Measurements from ENCODE around the gene TMEM192.
"Not testable (repeated sequence)": the region's sequence is repeated elsewhere in the genome, so short reads cannot be mapped to it uniquely, and the experiment has no call there.

TMEM192 gene

GRCh38 chr4:165058666-165059065 is 54.0 kb downstream of the TMEM192 start:
- Histone ChIP-seq H3K4me3 (ENCODE audit: low read depth, low read length) (no peak overlapping the region), H3K27ac (ENCODE audit: low read depth, low read length) (no peak overlapping the region), H2AFZ (ENCODE audit: low read length, unreplicated experiment) (no peak overlapping the region), H3K4me1 (ENCODE audit: control insufficient read depth, insufficient read depth, low read length, unreplicated experiment) (no peaks in the 10 kb centered on the region), H3K27me3 (ENCODE audit: insufficient read depth, low read length) (no peaks in the 10 kb centered on the region), H3K79me2 (ENCODE audit: control insufficient read depth, insufficient read depth, low read length, unreplicated experiment) (no peaks in the 10 kb centered on the region), H3K36me3 (ENCODE audit: insufficient read depth, low read length) (no peaks in the 10 kb centered on the region)

GRCh38 chr4:165055601-165056000 is 57.1 kb downstream of the TMEM192 start:
- no peak overlapping the region for H3K4me3 ChIP-seq (ENCODE audit: low read depth, low read length)
- no peak overlapping the region for H3K27ac ChIP-seq (ENCODE audit: low read depth, low read length)
- H3K27me3 ChIP-seq (ENCODE audit: insufficient read depth, low read length), result peaks cover 2% of the 10 kb centered on the region; the same call in 1 of the 2 replicates
- no peaks in the 10 kb centered on the region for H3K36me3 ChIP-seq (ENCODE audit: insufficient read depth, low read length)
- H3K4me1 ChIP-seq (ENCODE audit: control insufficient read depth, insufficient read depth, low read length, unreplicated experiment), result no peaks in the 10 kb centered on the region
- H2AFZ ChIP-seq (ENCODE audit: low read length, unreplicated experiment), result no peak overlapping the region
- no peaks in the 10 kb centered on the region for H3K79me2 ChIP-seq (ENCODE audit: control insufficient read depth, insufficient read depth, low read length, unreplicated experiment)

GRCh38 chr4:165053645-165054044 is 59.0 kb downstream of the TMEM192 start, which contains the start of gene TRIM75:
TSS of gene TRIM75 (plus strand) at chr4:165053866. CDS start at chr4:165059148, 5,282 bp downstream.
- Histone ChIP-seq H2AFZ (ENCODE audit: low read length, unreplicated experiment) (no peak within 1 kb of the TSS), H3K4me1 (ENCODE audit: control insufficient read depth, insufficient read depth, low read length, unreplicated experiment) (no peaks in the 10 kb centered on the region), H3K27me3 (ENCODE audit: insufficient read depth, low read length) (peaks cover 2% of the 10 kb centered on the region; the same call in 1 of the 2 replicates), H3K36me3 (ENCODE audit: insufficient read depth, low read length) (no peaks in the 10 kb centered on the region), H3K27ac (ENCODE audit: low read depth, low read length) (no peak within 1 kb of the TSS), H3K4me3 (ENCODE audit: low read depth, low read length) (no peak within 1 kb of the TSS), H3K79me2 (ENCODE audit: control insufficient read depth, insufficient read depth, low read length, unreplicated experiment) (no peaks in the 10 kb centered on the region)

- Histone ChIP-seq H3K36me3 (ENCODE audit: insufficient read depth, low read length) (no peaks in the 10 kb centered on the region), H3K27ac (ENCODE audit: low read depth, low read length) (no peak overlapping the region), H2AFZ (ENCODE audit: low read length, unreplicated experiment) (no peak overlapping the region)
These were observed 60.0 kb downstream of the TMEM192 start for GRCh38 chr4:165052627-165053026.

GRCh38 chr4:165048170-165048569 is 64.5 kb downstream of the TMEM192 start:
- Histone ChIP-seq H3K4me3 (ENCODE audit: low read depth, low read length) (no peak overlapping the region), H3K36me3 (ENCODE audit: insufficient read depth, low read length) (no peaks in the 10 kb centered on the region), H3K79me2 (ENCODE audit: control insufficient read depth, insufficient read depth, low read length, unreplicated experiment) (no peaks in the 10 kb centered on the region), H2AFZ (ENCODE audit: low read length, unreplicated experiment) (no peak overlapping the region), H3K4me1 (ENCODE audit: control insufficient read depth, insufficient read depth, low read length, unreplicated experiment) (no peaks in the 10 kb centered on the region), H3K27me3 (ENCODE audit: insufficient read depth, low read length) (peaks cover 9% of the 10 kb centered on the region), H3K27ac (ENCODE audit: low read depth, low read length) (no peak overlapping the region)

More at GRCh38 chr4:165052627-165053026, 60.0 kb downstream of the TMEM192 start:
- H3K27me3 ChIP-seq (ENCODE audit: insufficient read depth, low read length), result peaks cover 2% of the 10 kb centered on the region; the same call in 1 of the 2 replicates
- no peaks in the 10 kb centered on the region for H3K79me2 ChIP-seq (ENCODE audit: control insufficient read depth, insufficient read depth, low read length, unreplicated experiment)
- H3K4me3 ChIP-seq (ENCODE audit: low read depth, low read length), result no peak overlapping the region
- H3K4me1 ChIP-seq (ENCODE audit: control insufficient read depth, insufficient read depth, low read length, unreplicated experiment), result no peaks in the 10 kb centered on the region

- H3K4me1 ChIP-seq (ENCODE audit: control insufficient read depth, insufficient read depth, low read length, unreplicated experiment), result no peaks in the 10 kb centered on the region
- no peak within 1 kb of the TSS for H3K4me3 ChIP-seq (ENCODE audit: low read depth, low read length)
- no peaks in the 10 kb centered on the region for H3K27me3 ChIP-seq (ENCODE audit: insufficient read depth, low read length)
- no peaks in the 10 kb centered on the region for H3K79me2 ChIP-seq (ENCODE audit: control insufficient read depth, insufficient read depth, low read length, unreplicated experiment)
- no peak within 1 kb of the TSS for H2AFZ ChIP-seq (ENCODE audit: low read length, unreplicated experiment)
- no peaks in the 10 kb centered on the region for H3K36me3 ChIP-seq (ENCODE audit: insufficient read depth, low read length)
- H3K27ac ChIP-seq (ENCODE audit: low read depth, low read length), result no peak within 1 kb of the TSS
These were observed 81.0 kb downstream of the TMEM192 start, which contains the start of gene TRIM60 for GRCh38 chr4:165031436-165032211. TSS of gene TRIM60 (plus strand) at chr4:165031999. CDS start at chr4:165040073, 8,074 bp downstream.

GRCh38 chr4:165027762-165028402 is 84.8 kb downstream of the TMEM192 start:
- Histone ChIP-seq H3K27ac (ENCODE audit: low read depth, low read length) (no peak overlapping the region), H3K36me3 (ENCODE audit: insufficient read depth, low read length) (no peaks in the 10 kb centered on the region), H3K27me3 (ENCODE audit: insufficient read depth, low read length) (no peaks in the 10 kb centered on the region), H3K4me3 (ENCODE audit: low read depth, low read length) (no peak overlapping the region), H3K4me1 (ENCODE audit: control insufficient read depth, insufficient read depth, low read length, unreplicated experiment) (no peaks in the 10 kb centered on the region), H2AFZ (ENCODE audit: low read length, unreplicated experiment) (no peak overlapping the region), H3K79me2 (ENCODE audit: control insufficient read depth, insufficient read depth, low read length, unreplicated experiment) (no peaks in the 10 kb centered on the region)

GRCh38 chr4:165025782-165026181 is 86.9 kb downstream of the TMEM192 start:
- H3K27ac ChIP-seq (ENCODE audit: low read depth, low read length); H3K27me3 ChIP-seq (ENCODE audit: insufficient read depth, low read length); H3K4me1 ChIP-seq (ENCODE audit: control insufficient read depth, insufficient read depth, low read length, unreplicated experiment); H3K79me2 ChIP-seq (ENCODE audit: control insufficient read depth, insufficient read depth, low read length, unreplicated experiment); H3K4me3 ChIP-seq (ENCODE audit: low read depth, low read length); H3K36me3 ChIP-seq (ENCODE audit: insufficient read depth, low read length); H2AFZ ChIP-seq (ENCODE audit: low read length, unreplicated experiment): not testable (repeated sequence)
